Esophagus muscularis mucosa (tissue), 4 donors: Measurements from ENCODE around the gene ASTN2. TPM values are rescaled to one million over a fixed set of nuclear protein-coding genes. Genes with fewer than 3 reads are reported as not detected.

Experiments
- DNase-seq: peaks from one replicate; pipeline ENCODE4 v3.0.0-alpha.2; 2017; ENCODE audit errors: extremely low spot score
- H3K27ac ChIP-seq, 4 donors: fragments of 200-600 bp; sonication (generic); replicated peaks in 1 of 4; 1 replicate in 3 of 4; 2 replicates in 1 of 4; pipeline ENCODE4 v1.5.1; 2016 to 2019; ENCODE audit warnings: mild to moderate bottlenecking in 1 of 4
- H3K27me3 ChIP-seq, 4 donors: fragments of 200-600 bp; sonication (generic); one replicate each; pipeline versions ENCODE4 v1.5.1 to v1.6.0; 2016 to 2019
- H3K36me3 ChIP-seq, 4 donors: fragments of 200-600 bp; sonication (generic); one replicate each; pipeline ENCODE4 v1.5.1; 2016 to 2019
- H3K4me1 ChIP-seq, 4 donors: fragments of 200-600 bp; sonication (generic); one replicate each; pipeline ENCODE4 v1.5.1; 2016 to 2019
- H3K4me3 ChIP-seq, 4 donors: fragments of 200-600 bp; sonication (generic); 1 replicate in 2 of 4; 2 replicates in 2 of 4; pipeline ENCODE4 v1.5.1; 2016 to 2019; ENCODE audit warnings: mild to moderate bottlenecking in 4 of 4, moderate library complexity in 1 of 4
- H3K9me3 ChIP-seq, 4 donors: fragments of 200-600 bp; sonication (generic); 1 replicate in 3 of 4; 2 replicates in 1 of 4; pipeline ENCODE4 v1.5.1; 2016 to 2019
- EP300 ChIP-seq: sonication (generic); formaldehyde crosslinking; IDR thresholded peaks from one replicate; pipeline ENCODE4 v1.6.1; 2017; ENCODE audit warnings: antibody characterized with exemption
- POLR2A ChIP-seq: fragments of 450-650 bp; IDR thresholded peaks from one replicate; pipeline ENCODE4 v1.6.1; 2017; ENCODE audit warnings: antibody characterized with exemption, moderate library complexity, mild to moderate bottlenecking, low read depth
- POLR2AphosphoS5 ChIP-seq, 2 donors: sonication (generic); formaldehyde crosslinking; IDR thresholded peaks; one replicate each; pipeline ENCODE4 v1.6.1; 2017; ENCODE audit warnings: antibody characterized with exemption in 2 of 2
- WGBS: methylation state at CpG from one replicate; pipeline ENCODE4 v1.1.5; 2018; 5-methylcytosine and 5-hydroxymethylcytosine counted together
- intact Hi-C: fragments of 100-400 bp; cut with DNase I; formaldehyde crosslinking; loops from one replicate; pipeline ENCODE4 v1.15.1; 2023
- total RNA-seq, 4 donors: library from RNA; depleted of rRNA; stranded (reverse); fragments of >200 nt; gene quantifications; one replicate each; pipeline versions ENCODE4 v1.1.0 to v1.2.1, GENCODE V29; 2016
- TF ChIP-seq, protein P1 (sequence below), 3 experiments: fragments of 200-600 bp in 2 of 3; fragments of 450-650 bp in 1 of 3; sonication (generic) in 2 of 3; IDR thresholded peaks; one replicate each; pipeline ENCODE4 v1.5.1; 2017 to 2019; ENCODE audit warnings: antibody characterized with exemption in 3 of 3, mild to moderate bottlenecking in 2 of 3, moderate library complexity in 1 of 3

ASTN2 gene
- total RNA-seq, 4 donors from 2014 or later, result 4.2 to 6.9 (median 5.5) TPM

DNA sequence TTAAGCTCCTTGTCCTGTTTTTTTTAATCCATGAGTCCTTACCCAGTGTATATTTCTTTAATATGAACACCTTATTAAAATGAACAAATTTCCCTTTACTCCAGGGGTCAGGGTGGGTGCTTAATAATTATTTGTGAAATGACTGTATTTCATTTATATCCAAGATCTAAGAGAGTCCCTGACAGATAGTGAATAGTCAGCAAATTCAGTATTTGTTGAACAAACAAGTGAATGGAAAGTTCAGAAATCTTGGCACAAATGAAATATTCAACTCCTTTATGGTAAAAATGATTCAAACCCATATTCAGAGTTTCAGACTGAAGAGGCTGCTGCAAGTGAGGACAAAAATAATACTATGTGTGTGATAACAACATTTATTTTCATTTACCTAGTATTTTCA lies 59.9 kb downstream of the ASTN2 start:
- H3K27me3 ChIP-seq, result no peaks in the 10 kb centered on the region
- H3K36me3 ChIP-seq, result no peaks in the 10 kb centered on the region
- no peak overlapping the region for H3K27ac ChIP-seq
- no peaks in the 10 kb centered on the region for H3K9me3 ChIP-seq
- intact Hi-C loops, result no loop called here
- no peak for DNase-seq
- TF ChIP-seq EP300 (no peak), POLR2A (no peak), POLR2AphosphoS5 (IDR thresholded peaks at IDR 0.05) (no peak)
- TF ChIP-seq, protein P1, sequence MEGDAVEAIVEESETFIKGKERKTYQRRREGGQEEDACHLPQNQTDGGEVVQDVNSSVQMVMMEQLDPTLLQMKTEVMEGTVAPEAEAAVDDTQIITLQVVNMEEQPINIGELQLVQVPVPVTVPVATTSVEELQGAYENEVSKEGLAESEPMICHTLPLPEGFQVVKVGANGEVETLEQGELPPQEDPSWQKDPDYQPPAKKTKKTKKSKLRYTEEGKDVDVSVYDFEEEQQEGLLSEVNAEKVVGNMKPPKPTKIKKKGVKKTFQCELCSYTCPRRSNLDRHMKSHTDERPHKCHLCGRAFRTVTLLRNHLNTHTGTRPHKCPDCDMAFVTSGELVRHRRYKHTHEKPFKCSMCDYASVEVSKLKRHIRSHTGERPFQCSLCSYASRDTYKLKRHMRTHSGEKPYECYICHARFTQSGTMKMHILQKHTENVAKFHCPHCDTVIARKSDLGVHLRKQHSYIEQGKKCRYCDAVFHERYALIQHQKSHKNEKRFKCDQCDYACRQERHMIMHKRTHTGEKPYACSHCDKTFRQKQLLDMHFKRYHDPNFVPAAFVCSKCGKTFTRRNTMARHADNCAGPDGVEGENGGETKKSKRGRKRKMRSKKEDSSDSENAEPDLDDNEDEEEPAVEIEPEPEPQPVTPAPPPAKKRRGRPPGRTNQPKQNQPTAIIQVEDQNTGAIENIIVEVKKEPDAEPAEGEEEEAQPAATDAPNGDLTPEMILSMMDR (IDR thresholded peaks at IDR 0.05), result no peak
- no peaks in the 10 kb centered on the region for H3K4me1 ChIP-seq
- no peak overlapping the region for H3K4me3 ChIP-seq

DNA sequence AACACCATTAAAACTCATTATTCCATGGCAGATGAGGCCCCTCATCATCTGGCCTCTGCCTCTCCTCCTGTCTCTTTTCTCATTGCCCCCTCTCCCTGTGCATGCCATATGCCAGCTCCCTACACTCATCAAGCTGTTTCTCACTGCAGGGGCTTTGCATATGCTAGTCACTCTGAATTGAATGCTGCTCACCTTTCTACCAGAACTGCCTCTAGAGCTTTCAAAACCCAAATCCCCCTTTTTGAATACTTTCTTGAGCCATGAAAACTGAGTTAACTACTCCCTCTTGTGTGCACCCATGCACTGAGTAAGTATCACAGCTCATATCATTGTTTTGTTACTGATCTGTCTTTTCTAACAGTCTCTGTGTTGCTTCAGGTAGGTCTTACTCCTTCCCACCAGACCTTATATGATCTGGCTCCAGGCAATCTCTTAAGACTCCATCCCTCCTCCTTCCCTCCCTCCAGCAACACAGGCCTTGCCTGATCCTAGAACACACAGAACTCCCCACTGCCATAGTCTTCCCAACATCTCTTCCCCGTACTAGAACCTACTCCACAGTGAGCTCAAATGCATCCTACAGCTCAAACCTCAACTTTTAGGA lies 60.5 kb downstream of the ASTN2 start:
- H3K4me3 ChIP-seq, result no peak overlapping the region
- intact Hi-C loops, result no loop called here
- no peak for DNase-seq
- H3K36me3 ChIP-seq, result no peaks in the 10 kb centered on the region
- H3K9me3 ChIP-seq, result no peaks in the 10 kb centered on the region
- no peaks in the 10 kb centered on the region for H3K4me1 ChIP-seq
- TF ChIP-seq EP300 (no peak), POLR2A (no peak), POLR2AphosphoS5 (IDR thresholded peaks at IDR 0.05) (no peak)
- TF ChIP-seq, protein P1 (IDR thresholded peaks at IDR 0.05), result no peak
- H3K27ac ChIP-seq, result no peak overlapping the region
- 77% methylated on average over 1 of the region's 1 CpG for WGBS
- no peaks in the 10 kb centered on the region for H3K27me3 ChIP-seq

DNA sequence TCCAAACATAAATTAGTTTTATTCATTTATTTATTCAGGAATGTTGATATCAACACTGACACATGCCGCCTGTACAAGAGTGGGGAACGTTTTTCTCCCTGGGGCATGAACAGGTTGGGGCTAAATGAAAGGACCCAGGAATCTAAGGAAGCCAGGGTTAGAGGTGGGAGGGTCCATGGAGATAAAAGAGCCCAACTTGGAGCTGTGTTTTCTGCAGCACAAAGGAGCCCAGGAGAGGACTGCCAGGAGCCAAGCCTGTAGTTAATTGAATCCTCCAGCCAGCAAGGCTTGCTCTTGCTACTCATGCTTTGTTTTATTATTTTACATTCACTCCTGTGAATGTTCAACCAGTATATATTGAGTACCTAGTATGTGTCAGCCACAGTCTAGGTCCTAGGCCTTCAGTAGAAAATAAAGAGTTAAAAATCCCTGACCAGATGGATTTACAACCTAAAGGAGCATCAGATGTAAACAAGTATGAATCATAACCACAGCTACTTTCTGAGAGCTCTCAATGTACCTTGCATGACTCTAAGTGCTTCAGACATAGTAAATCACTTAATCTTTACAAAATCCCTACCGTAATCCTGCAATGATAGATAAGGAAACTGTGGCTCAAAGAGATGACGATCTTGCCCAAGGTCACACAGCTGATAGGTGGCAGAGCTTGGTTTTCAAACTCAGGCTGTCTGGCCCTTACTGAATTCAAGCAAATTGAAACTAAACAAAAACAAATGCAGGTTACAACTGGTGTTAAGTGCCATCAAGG lies 69.8 kb downstream of the ASTN2 start:
- H3K36me3 ChIP-seq, result no peaks in the 10 kb centered on the region
- H3K27me3 ChIP-seq, result no peaks in the 10 kb centered on the region
- peaks cover 0 to 4% (median 0%) of the 10 kb centered on the region in 4 donors for H3K9me3 ChIP-seq
- 46% methylated on average over 4 of the region's 4 CpGs for WGBS
- no peak for DNase-seq
- no peak overlapping the region for H3K4me3 ChIP-seq
- intact Hi-C loops, result no loop called here
- no peaks in the 10 kb centered on the region for H3K4me1 ChIP-seq
- TF ChIP-seq POLR2AphosphoS5 (IDR thresholded peaks at IDR 0.05) (no peak), POLR2A (no peak), EP300 (no peak)
- TF ChIP-seq, protein P1 (IDR thresholded peaks at IDR 0.05), result no peak
- no peak overlapping the region for H3K27ac ChIP-seq

DNA sequence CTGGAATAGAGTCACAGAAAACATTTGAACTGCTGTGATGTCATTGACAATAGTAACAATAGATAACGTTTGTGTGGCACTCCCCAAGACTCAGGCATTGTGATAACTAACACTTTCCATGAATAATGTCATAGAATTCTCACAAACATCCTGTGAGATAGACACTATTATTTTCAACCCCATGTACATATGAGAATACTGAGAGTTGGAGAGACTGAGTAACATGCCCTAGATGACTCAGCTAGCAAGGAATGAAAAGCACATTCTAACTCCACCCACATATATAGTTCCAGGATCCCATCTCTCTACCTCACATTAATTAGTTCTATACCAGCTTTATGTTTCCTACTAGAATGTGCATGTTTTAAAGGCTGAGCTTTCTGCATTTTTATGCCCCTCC lies 71.4 kb downstream of the ASTN2 start:
- no peaks in the 10 kb centered on the region for H3K27me3 ChIP-seq
- no peak for DNase-seq
- TF ChIP-seq EP300, result no peak
- TF ChIP-seq, protein P1 (IDR thresholded peaks at IDR 0.05), result no peak
- no peak for TF ChIP-seq POLR2AphosphoS5 (IDR thresholded peaks at IDR 0.05)
- no peak for TF ChIP-seq POLR2A
- H3K36me3 ChIP-seq, result no peaks in the 10 kb centered on the region
- intact Hi-C loops, result no loop called here
- peaks cover 0 to 4% (median 0%) of the 10 kb centered on the region in 4 donors for H3K9me3 ChIP-seq
- WGBS, result 60% methylated on average over 1 of the region's 1 CpG
- no peak overlapping the region for H3K4me3 ChIP-seq
- no peak overlapping the region for H3K27ac ChIP-seq
- H3K4me1 ChIP-seq, result no peaks in the 10 kb centered on the region
